WI38 (cell line): Measurements from ENCODE around the gene PAM.

Experiments
- H3K4me3 ChIP-seq: 2 replicates; pipeline ENCODE4 v1.5.1; 2011; ENCODE audit warnings: low read depth, mild to moderate bottlenecking, control low read depth, low read length
- CTCF ChIP-seq: IDR thresholded peaks from 2 replicates; pipeline ENCODE4 v1.5.1; 2012; ENCODE audit warnings: low read depth, mild to moderate bottlenecking, control low read depth, low read length

The PAM gene

GRCh38 chr5:102811972-102812371, 56.9 kb downstream of the PAM start:
- H3K4me3 ChIP-seq: no peak overlapping the region
- TF ChIP-seq CTCF: no peak

GRCh38 chr5:102813740-102814139, 58.6 kb downstream of the PAM start:
- TF ChIP-seq CTCF: no peak
- H3K4me3 ChIP-seq: no peak overlapping the region

- H3K4me3 ChIP-seq: no peak overlapping the region
- no peak for TF ChIP-seq CTCF
Observed at GRCh38 chr5:102815084-102815483, 60.0 kb downstream of the PAM start.

GRCh38 chr5:102815540-102816332, 60.6 kb downstream of the PAM start:
- no peak for TF ChIP-seq CTCF
- no peak overlapping the region for H3K4me3 ChIP-seq

GRCh38 chr5:102818345-102818744, 63.2 kb downstream of the PAM start:
- TF ChIP-seq CTCF: no peak
- H3K4me3 ChIP-seq: no peak overlapping the region

GRCh38 chr5:102818934-102819333, 63.8 kb downstream of the PAM start:
- no peak overlapping the region for H3K4me3 ChIP-seq
- TF ChIP-seq CTCF: no peak

- no peak for TF ChIP-seq CTCF
- no peak overlapping the region for H3K4me3 ChIP-seq
Observed at GRCh38 chr5:102819634-102820033, 64.5 kb downstream of the PAM start.
